Measurements from ENCODE around the gene PSMB5.

The PSMB5 gene

DNA sequence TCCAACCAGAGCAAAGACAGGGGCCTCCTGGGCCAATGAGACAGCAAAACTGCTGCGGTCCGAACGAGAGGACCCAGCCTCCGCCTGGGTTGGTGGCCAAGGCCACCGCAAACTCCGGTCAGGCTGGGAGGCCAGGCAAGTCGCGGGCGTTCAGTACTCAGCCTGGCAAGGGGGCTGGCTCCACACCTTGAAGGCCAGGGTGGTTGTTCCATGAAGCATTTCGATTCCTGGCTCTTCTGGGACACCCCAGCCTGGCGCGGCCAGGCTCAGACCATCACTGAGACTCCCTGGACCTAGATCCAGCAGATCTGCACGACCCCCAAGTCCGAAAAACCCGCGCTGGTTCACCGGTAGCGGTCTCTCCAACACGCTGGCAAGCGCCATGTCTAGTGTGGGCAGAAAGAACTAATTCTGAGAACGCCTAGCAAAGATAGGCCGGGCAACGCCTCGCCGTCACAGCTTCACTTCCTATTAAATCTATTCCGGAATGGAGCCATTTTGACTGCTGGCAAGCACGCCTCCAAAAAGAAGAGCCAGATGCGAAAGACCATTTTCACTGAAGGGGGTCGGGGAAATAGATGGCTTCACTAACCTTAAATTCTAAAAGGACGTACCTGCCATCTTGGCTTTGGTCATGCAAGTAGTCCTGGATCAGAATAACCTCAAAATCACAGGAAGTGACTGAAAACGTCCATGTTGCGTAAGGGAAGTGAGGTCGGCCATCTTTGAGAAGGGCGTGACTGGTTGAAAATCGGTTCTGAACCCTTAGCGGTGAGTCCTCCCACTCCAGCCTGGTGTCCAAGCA lies at the start of gene PSMB5:
PSMB5 (minus strand) TSS at position 403 of the 805 bp plus-strand sequence; CDS start at position 384, 19 bp downstream.
- DNase-seq = peak; percentile 77

GRCh38 chr14:23080474-23080873 lies 45.8 kb upstream of the PSMB5 start:
- DNase-seq = no peak

DNA sequence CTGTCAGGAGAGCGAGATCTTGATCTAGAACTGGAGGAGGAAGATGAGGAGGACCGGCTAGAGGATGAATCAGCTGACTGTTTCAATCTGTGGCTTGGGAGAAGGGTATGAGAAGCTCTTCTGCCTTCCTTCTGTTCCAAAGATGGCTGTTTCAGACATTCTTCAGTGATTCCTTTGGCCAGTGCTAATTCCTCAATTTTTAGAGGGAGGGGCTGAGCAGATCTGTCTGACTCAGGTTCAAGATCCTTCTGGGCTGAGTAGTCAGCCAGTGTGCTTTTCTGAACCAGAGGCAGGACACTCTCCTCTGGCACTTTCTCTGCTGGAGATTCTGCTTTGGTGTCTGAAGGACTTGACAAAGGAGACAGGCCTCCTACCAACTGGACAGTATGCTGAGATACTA lies 45.0 kb upstream of the PSMB5 start:
- no peak for DNase-seq

DNA sequence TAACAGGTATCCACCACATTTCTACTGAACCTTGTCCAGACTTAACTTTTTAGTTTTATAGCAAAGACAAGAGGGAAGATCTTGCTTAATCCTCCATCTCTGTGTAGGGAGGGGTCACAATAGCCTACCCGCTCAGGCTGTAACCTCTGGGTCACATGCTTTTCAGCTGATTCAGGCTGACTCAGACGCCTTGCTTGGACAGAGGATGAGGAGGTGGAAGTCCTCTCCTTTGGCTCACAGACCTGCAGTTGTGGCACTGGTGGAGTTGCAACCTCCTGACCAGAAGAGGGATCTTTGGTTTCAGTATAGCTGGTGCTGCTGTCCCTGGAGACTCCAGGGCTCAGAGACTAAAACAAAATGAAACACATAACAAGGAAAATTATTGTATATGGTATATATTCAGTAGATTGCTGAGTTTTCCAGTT lies 44.0 kb upstream of the PSMB5 start:
- no peak for DNase-seq

DNA sequence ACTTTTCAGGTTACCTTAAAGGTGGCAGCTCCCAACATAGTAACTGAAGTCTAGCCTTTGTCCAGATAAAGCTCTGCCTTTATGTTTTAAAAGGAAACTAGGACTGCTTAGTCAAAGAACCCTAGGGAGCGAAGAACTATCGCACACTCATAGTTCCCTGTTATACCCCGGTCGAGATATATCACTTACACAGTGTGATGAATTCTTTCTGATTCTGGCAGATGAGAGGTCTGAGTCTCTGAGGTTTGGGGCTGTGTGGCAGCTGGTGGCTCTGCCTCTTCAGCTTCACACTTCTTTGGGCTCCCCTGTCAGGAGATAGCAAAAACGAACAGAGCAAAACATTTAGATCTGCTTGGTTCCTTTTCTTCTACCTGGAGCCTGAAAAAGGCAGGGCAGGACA lies 43.3 kb upstream of the PSMB5 start:
- no peak for DNase-seq

- no peak for DNase-seq
Observed at GRCh38 chr14:23076785-23077408, 42.2 kb upstream of the PSMB5 start.

DNA sequence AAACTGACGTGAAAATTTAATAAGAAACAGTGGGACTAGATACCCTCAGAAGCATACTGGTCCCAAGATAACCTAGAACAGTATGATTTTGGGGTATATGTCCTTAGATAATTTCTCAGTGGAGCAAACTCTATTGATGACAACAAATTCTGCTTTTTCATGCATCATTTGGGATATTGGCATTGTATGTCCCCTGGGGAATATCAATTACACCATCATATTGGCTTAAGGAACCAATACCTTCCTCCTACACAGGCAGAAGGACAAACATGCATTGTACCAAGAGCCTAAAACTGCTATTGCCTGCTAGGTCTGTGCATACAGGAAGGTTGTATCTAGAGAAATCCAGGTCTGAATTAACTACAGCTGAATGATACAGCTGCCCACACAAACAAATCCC lies 40.2 kb upstream of the PSMB5 start:
- no peak for DNase-seq

- DNase-seq = no peak
Observed at GRCh38 chr14:23071921-23072539, 37.3 kb upstream of the PSMB5 start.

DNA sequence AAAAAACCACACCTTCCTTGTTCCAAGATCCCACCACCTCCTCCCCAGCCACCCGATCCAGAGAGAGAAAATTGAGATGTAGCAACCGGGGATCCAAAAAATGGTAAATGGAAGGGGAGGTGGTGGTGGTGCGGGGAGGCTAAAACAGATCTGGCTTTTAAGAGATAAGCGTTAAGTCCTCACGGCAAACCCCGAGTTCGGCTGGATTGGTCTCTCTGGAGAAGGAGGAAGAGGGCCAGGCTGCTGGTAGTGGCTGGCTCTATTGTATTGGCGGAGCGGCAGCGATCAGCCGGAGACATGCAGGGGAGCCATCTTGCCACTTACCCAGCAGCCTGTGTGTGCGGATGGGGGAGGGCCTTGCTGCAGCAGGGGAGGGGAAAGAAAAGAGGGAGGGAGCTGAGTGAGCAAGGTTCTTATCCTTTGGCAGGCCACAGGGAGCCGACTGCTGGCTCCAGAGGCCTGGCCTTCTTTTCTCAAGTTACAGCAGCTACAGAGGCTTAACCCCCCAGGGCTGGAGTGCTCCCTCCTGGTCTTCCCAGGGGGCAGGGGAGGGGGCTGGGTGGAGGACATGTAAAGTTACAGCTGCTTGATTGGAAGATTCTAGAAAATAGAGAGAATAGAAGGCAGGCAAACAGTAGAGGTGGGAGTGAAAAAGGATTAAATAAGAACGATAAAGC lies 36.7 kb upstream of the PSMB5 start:
- peak; percentile 62 for DNase-seq

DNA sequence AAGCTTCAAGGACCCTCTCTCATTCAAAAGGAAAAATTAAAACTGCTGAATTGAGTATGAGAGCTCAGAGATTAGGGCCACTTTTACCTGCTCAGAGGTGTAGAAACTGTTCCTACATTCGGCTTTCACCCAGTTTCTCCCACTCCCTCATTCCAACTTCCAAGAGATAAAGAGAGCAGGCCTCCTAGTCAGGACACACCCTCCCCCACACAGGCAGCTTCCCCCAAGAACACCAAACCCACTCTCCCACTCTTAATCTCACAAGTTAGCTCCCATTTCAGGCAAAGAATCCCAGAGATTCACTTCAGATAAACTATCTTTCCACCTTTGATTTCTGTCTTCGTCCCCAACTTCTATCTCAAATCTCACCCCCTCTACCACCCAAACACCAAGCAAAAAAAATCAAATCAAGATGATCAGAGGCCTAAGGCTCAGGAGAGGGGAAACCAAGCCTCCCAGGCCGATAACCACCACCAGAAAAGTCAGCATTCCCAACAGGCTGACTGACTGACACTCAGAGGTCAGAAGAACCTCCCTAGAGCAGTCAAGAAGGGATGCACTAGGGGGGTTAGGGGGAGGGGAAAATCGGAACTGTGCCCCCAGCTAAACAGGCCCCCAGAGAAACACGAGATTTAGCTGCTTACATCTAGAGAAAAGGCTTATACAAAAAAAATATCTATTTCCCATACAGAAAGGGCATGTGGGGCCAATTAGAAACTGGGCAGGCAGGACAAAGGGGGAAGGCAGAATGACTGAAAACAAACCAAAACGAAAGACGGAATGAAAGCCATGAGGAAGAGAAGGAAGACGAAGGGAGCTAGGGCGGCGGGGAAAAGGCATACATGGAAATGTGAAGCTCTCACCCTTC lies 35.8 kb upstream of the PSMB5 start:
- DNase-seq = no peak

- DNase-seq = no peak
Observed at GRCh38 chr14:23069413-23069806, 34.7 kb upstream of the PSMB5 start.

DNA sequence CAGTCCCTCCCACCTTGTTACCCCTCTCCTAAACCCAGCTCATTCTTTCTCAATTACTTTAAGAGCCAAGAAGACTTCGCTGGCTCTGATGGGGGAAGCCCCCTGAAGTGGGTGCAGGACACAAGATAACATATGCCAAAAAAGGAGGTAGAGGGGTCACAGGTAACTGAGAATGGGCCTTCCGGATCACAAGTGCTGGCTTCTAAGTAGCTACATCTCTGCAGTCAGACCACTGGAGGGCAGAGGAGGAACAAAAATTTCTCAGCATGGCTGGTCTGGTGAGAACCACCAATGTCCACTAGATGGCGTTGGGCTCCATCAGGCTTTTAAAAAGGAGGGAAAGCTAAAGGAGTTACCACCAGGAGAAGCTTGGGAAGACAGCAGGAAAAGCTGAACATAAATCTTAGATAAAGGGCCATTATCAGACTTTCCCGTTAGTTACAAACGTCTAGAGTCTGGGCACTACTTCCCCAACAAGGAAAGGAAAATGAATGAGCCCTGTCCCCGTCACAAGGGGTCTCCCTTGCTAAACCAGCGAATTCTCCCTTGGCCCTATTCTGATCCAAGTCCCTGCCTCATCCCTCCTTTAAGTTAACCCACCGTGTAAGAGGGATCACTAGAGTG lies 34.2 kb upstream of the PSMB5 start:
- DNase-seq = peak; percentile 45

GRCh38 chr14:23067847-23068788 lies 33.4 kb upstream of the PSMB5 start:
- DNase-seq = no peak

DNA sequence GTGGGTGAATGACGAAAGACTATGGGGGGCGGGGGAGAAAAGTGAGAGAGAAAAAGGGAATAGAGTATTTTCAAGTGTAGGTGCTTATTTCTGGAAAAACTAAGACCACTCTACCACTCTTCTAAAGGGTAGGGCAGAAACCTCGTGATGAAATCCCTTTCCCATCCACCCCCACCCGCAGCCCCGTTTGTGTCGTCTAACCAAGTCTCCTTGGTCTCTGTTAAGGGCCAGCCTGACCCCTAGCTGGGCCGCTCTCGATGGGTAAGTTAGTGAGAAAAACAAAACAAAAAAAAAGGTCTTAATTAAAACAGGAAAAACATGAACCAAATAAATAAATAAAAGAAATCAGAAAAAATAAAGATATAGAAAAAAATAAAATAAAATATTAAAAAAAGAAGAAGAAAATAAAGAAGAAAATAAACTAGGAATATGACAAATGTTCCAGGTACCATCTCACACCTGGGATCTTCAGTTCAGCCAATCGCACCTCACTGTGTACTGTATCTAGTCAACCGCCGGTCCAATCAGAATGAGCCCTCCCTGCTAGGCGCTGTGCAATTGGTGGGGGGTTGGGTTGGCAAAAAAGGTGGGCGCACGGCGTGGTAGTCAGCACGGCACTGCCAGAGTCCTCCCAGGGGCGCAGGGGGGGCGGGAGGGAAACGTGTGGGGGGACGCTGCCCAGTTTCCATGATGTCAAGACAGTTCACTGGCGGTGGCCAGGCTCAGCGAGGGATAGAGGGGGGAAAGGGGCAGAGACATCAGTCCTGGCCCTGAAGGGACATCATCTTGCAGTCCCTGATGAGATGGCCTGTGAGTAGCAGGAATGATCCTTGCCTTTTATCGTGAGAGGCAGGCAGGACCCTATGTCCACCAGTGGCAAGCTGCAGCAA lies 32.4 kb upstream of the PSMB5 start:
- no peak for DNase-seq

DNA sequence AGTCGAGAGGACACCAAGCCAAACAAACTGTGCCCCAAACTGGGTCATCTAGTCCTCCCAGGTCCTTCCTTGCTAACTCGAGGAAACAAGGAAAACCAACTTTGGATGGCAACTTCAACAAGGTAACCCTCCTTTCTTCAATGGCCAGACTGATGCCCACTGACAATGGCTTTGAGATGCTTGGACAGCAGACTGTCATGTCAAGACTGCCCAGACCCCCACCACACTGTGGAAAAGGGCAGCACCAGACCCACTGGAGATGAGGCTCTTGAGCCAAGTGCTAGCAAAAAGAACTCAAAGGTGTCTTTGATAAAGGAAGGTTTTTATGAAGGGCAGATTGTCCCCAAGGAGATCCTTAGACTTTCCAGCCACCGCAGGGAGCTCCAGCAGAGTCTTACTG lies 31.7 kb upstream of the PSMB5 start:
- DNase-seq = no peak

DNA sequence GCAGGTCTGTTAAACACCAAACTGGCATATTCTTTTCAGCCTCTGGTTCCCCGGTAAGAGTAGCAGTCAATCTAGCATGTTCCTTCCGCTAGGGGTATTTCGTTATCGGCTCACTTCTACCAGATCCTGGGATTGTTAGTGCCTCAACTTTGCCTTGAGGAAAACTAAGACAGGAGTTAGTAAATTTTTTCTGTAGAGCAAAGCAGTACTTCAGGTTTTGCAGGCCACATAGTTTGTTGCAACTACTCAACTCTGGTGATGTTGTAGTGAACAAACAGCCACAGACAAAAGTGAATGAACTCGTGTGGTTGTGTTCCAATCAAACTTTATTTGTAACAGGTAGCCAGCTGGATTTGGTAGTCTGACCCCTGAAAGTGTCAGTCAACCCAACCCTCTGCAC lies 28.9 kb upstream of the PSMB5 start:
- DNase-seq = no peak

DNA sequence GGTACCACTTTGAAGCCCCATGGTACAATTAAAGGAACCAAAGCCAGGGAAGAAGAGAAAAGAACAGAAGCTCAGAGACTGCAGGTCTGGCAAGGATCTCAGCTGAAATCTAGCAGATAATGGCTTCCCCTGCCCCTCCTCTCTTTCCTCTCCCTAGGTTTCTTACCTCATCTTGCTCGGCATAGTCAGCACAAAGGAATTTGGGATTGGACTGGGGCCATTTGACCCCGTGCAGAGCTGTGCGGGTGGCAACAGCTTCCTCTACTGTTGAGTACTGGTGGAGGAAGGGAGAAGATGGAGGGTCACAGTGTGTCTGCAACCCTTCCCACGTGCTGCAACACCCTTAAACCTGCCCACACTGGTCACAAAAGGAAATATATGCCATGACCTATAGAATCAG lies 27.3 kb upstream of the PSMB5 start:
- DNase-seq = no peak

DNA sequence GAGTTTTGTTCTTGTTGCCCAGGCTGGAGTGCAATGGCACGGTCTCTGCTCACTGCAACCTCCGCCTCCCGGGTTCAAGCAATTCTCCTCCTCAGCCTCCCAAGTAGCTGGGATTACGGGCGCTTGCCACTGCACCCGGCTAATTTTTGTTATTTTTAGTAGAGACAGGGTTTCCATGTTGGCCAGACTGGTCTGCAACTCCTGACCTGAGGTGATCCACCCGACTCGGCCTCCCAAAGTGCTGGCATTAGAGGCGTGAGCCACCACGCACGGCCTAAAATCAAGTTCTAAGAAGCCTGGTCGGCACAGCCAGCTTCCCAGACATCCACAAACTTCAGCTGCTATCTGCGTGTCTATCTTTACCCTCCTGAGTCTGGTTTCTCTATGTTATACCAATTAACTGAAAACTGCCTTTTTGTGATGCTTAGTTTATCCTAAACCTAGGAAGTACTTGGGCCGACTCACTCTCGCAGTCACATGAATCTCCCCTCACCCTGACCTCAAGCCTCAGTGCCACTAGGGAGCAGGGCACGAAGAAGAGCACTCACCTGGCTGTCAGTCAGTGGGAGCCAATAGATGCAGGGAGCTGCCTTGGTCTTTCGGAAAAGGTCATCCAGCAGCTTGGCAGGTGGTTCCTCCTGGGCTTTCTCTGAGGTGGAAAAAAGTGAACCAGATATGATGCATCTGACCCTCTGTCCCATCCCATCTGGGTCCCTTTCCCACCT lies 26.0 kb upstream of the PSMB5 start:
- no peak for DNase-seq
